Liver (tissue), 9 donors: ENCODE results near the gene NKX6-1. TPM values are rescaled to one million over a fixed set of nuclear protein-coding genes. Genes with fewer than 3 reads are reported as not detected.

Experiments used
- DNase-seq: peaks from one replicate; pipeline ENCODE4 v3.0.0-alpha.2; 2017; ENCODE audit warnings: low spot score
- H3K27ac ChIP-seq, 2 donors: one replicate each; pipeline ENCODE4 v1.7.0; 2013; ENCODE audit warnings: inconsistent platforms in 2 of 2, low read length in 2 of 2, control low read depth in 1 of 2, low read depth in 1 of 2, mild to moderate bottlenecking in 1 of 2
- H3K27me3 ChIP-seq, 4 donors: one replicate each; pipeline versions ENCODE4 v1.6.1 to v1.7.0; 2013; ENCODE audit warnings: low read length in 3 of 4, inconsistent platforms in 1 of 4, mild to moderate bottlenecking in 1 of 4, moderate library complexity in 1 of 4; ENCODE audit not compliant: control insufficient read depth in 4 of 4, insufficient read depth in 4 of 4
- H3K36me3 ChIP-seq, 4 donors: one replicate each; pipeline versions ENCODE4 v1.6.1 to v1.7.0; 2013; ENCODE audit warnings: low read length in 3 of 4, mild to moderate bottlenecking in 3 of 4, low read depth in 1 of 4, moderate library complexity in 1 of 4; ENCODE audit not compliant: control insufficient read depth in 4 of 4, insufficient read depth in 3 of 4
- H3K4me1 ChIP-seq, 4 donors: one replicate each; pipeline versions ENCODE4 v1.6.1 to v1.7.0; 2013; ENCODE audit warnings: low read length in 3 of 4, mild to moderate bottlenecking in 3 of 4, moderate library complexity in 1 of 4; ENCODE audit not compliant: control insufficient read depth in 4 of 4, insufficient read depth in 4 of 4
- H3K4me3 ChIP-seq, 3 donors: one replicate each; pipeline versions ENCODE4 v1.6.1 to v1.7.0; 2013; ENCODE audit warnings: low read length in 3 of 3, control low read depth in 1 of 3, low read depth in 1 of 3, mild to moderate bottlenecking in 1 of 3
- H3K9ac ChIP-seq, 2 donors: one replicate each; pipeline ENCODE4 v1.7.0; 2013; ENCODE audit warnings: low read length in 2 of 2, mild to moderate bottlenecking in 2 of 2, moderate library complexity in 2 of 2, control low read depth in 1 of 2, low read depth in 1 of 2
- H3K9me3 ChIP-seq, 4 donors: one replicate each; pipeline versions ENCODE4 v1.6.1 to v1.7.0; 2013; ENCODE audit warnings: low read length in 3 of 4; ENCODE audit not compliant: control insufficient read depth in 4 of 4
- ATF3 ChIP-seq: IDR thresholded peaks from 2 replicates; pipeline ENCODE4 v1.6.1; 2016; ENCODE audit warnings: antibody characterized with exemption
- FOXA1 ChIP-seq: IDR thresholded peaks from 2 replicates; pipeline ENCODE4 v1.6.1; 2016; ENCODE audit warnings: antibody characterized with exemption
- FOXA2 ChIP-seq: IDR thresholded peaks from 2 replicates; pipeline ENCODE4 v1.6.1; 2016; ENCODE audit warnings: antibody characterized with exemption
- GABPA ChIP-seq, 2 donors: IDR thresholded peaks in 1 of 2; conservative IDR thresholded peaks in 1 of 2; 2 replicates each; pipeline ENCODE4 v1.6.1; 2016; ENCODE audit warnings: antibody characterized with exemption in 2 of 2, mild to moderate bottlenecking in 1 of 2, moderate library complexity in 1 of 2
- HNF4A ChIP-seq, 2 donors: conservative IDR thresholded peaks; 2 replicates each; pipeline ENCODE4 v1.6.1; 2016; ENCODE audit warnings: antibody characterized with exemption in 2 of 2, mild to moderate bottlenecking in 2 of 2
- HNF4G ChIP-seq: IDR thresholded peaks from 2 replicates; pipeline ENCODE4 v1.6.1; 2016; ENCODE audit warnings: antibody characterized with exemption
- JUND ChIP-seq, 2 donors: IDR thresholded peaks; 2 replicates each; pipeline ENCODE4 v1.6.1; 2016; ENCODE audit warnings: antibody characterized with exemption in 2 of 2
- MAX ChIP-seq: IDR thresholded peaks from 2 replicates; pipeline ENCODE4 v1.6.1; 2016; ENCODE audit warnings: antibody characterized with exemption
- NR2F2 ChIP-seq: IDR thresholded peaks from 2 replicates; pipeline ENCODE4 v1.6.1; 2016; ENCODE audit warnings: antibody characterized with exemption
- REST ChIP-seq: IDR thresholded peaks from 2 replicates; pipeline ENCODE4 v1.6.1; 2016; ENCODE audit warnings: antibody characterized with exemption, mild to moderate bottlenecking
- RXRA ChIP-seq, 2 donors: IDR thresholded peaks; 2 replicates each; pipeline ENCODE4 v1.6.1; 2017 to 2018; ENCODE audit warnings: antibody characterized with exemption in 2 of 2, mild to moderate bottlenecking in 1 of 2
- SP1 ChIP-seq: IDR thresholded peaks from 2 replicates; pipeline ENCODE4 v1.6.1; 2018; ENCODE audit warnings: antibody characterized with exemption, mild to moderate bottlenecking
- TAF1 ChIP-seq: conservative IDR thresholded peaks from 2 replicates; pipeline ENCODE4 v1.6.1; 2016; ENCODE audit warnings: antibody characterized with exemption, mild to moderate bottlenecking
- YY1 ChIP-seq: IDR thresholded peaks from 2 replicates; pipeline ENCODE4 v1.6.1; 2016; ENCODE audit warnings: antibody characterized with exemption, mild to moderate bottlenecking
- WGBS: extraction: QIAGEN DNeasy Blood & Tissue Kit; methylation state at CpG from one replicate; pipeline ENCODE4 v1.1.7; 2013; 5-methylcytosine and 5-hydroxymethylcytosine counted together
- polyA plus RNA-seq, 2 donors: library from polyadenylated mRNA; stranded (reverse) in 1 of 2; unstranded in 1 of 2; fragments of 200-250 nt in 1 of 2; fragments of >200 nt in 1 of 2; fragmentation: Nextera tagmentation in 1 of 2; extraction: Ambion mirVana in 1 of 2; gene quantifications; one replicate each; pipeline versions ENCODE4 v1.2.1 to v1.2.3, GENCODE V29; 2013 to 2015
- total RNA-seq, 2 donors: library from RNA; depleted of rRNA; stranded (reverse); fragments of >200 nt; gene quantifications; one replicate each; pipeline ENCODE4 v1.2.3, GENCODE V29; 2014
- TF ChIP-seq, protein P1 (sequence below): fragments of 150-350 bp; IDR thresholded peaks from 2 replicates; pipeline ENCODE4 v1.5.1; 2017; ENCODE audit warnings: improper control_type of control experiment, low read depth, low read length; ENCODE audit not compliant: missing input control
- TF ChIP-seq, protein P2 (sequence below): IDR thresholded peaks from 2 replicates; pipeline ENCODE4 v1.6.1; 2016; ENCODE audit warnings: antibody characterized with exemption
- donor health status: healthy.
- donor health status: healthy.
- donor health status: healthy.
- donor health status: healthy.
- donor health status: healthy.

The NKX6-1 gene
- total and polyA plus RNA-seq, 4 donors = 0.05 TPM; not detected in 3

GRCh38 chr4:84443523-84443922, 55.6 kb downstream of the NKX6-1 start:
- no peak overlapping the region for H3K27ac ChIP-seq
- H3K9me3 ChIP-seq = no peaks in the 10 kb centered on the region
- H3K27me3 ChIP-seq = no peaks in the 10 kb centered on the region
- no peak for DNase-seq
- H3K4me1 ChIP-seq = no peaks in the 10 kb centered on the region
- H3K4me3 ChIP-seq = no peak overlapping the region
- TF ChIP-seq HNF4A (conservative IDR thresholded peaks at IDR 0.05) (no peak), FOXA1 (no peak), ATF3 (no peak), HNF4G (no peak), MAX (no peak), SP1 (no peak), FOXA2 (no peak), JUND (IDR thresholded peaks at IDR 0.05) (no peak), YY1 (no peak), REST (no peak), RXRA (IDR thresholded peaks at IDR 0.05) (no peak), GABPA (IDR thresholded peaks at IDR 0.05 in 1 of 2, conservative IDR thresholded peaks at IDR 0.05 in 1 of 2) (no peak), NR2F2 (no peak), TAF1 (no peak)
- TF ChIP-seq, protein P1, sequence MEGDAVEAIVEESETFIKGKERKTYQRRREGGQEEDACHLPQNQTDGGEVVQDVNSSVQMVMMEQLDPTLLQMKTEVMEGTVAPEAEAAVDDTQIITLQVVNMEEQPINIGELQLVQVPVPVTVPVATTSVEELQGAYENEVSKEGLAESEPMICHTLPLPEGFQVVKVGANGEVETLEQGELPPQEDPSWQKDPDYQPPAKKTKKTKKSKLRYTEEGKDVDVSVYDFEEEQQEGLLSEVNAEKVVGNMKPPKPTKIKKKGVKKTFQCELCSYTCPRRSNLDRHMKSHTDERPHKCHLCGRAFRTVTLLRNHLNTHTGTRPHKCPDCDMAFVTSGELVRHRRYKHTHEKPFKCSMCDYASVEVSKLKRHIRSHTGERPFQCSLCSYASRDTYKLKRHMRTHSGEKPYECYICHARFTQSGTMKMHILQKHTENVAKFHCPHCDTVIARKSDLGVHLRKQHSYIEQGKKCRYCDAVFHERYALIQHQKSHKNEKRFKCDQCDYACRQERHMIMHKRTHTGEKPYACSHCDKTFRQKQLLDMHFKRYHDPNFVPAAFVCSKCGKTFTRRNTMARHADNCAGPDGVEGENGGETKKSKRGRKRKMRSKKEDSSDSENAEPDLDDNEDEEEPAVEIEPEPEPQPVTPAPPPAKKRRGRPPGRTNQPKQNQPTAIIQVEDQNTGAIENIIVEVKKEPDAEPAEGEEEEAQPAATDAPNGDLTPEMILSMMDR = no peak
- TF ChIP-seq, protein P2, sequence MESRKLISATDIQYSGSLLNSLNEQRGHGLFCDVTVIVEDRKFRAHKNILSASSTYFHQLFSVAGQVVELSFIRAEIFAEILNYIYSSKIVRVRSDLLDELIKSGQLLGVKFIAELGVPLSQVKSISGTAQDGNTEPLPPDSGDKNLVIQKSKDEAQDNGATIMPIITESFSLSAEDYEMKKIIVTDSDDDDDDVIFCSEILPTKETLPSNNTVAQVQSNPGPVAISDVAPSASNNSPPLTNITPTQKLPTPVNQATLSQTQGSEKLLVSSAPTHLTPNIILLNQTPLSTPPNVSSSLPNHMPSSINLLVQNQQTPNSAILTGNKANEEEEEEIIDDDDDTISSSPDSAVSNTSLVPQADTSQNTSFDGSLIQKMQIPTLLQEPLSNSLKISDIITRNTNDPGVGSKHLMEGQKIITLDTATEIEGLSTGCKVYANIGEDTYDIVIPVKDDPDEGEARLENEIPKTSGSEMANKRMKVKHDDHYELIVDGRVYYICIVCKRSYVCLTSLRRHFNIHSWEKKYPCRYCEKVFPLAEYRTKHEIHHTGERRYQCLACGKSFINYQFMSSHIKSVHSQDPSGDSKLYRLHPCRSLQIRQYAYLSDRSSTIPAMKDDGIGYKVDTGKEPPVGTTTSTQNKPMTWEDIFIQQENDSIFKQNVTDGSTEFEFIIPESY = no peak
- no peaks in the 10 kb centered on the region for H3K36me3 ChIP-seq
- 88% methylated on average over 5 of the region's 5 CpGs for WGBS
- no peak overlapping the region for H3K9ac ChIP-seq

GRCh38 chr4:84442778-84443177, 56.3 kb downstream of the NKX6-1 start:
- no peak overlapping the region for H3K27ac ChIP-seq
- H3K27me3 ChIP-seq = no peaks in the 10 kb centered on the region
- no peaks in the 10 kb centered on the region for H3K4me1 ChIP-seq
- H3K9me3 ChIP-seq = no peaks in the 10 kb centered on the region
- H3K9ac ChIP-seq = no peak overlapping the region
- no peak overlapping the region for H3K4me3 ChIP-seq
- TF ChIP-seq REST = no peak
- no peaks in the 10 kb centered on the region for H3K36me3 ChIP-seq
- WGBS = 69% methylated on average over 2 of the region's 2 CpGs
- no peak for DNase-seq
